Kidney tubule cell (primary cell): Measurements from ENCODE around the gene SBK2.

Source experiments
- DNase-seq: peaks from one replicate; pipeline ENCODE4 v3.0.0-alpha.2; 2018; ENCODE audit warnings: low spot score

Gene SBK2

DNA sequence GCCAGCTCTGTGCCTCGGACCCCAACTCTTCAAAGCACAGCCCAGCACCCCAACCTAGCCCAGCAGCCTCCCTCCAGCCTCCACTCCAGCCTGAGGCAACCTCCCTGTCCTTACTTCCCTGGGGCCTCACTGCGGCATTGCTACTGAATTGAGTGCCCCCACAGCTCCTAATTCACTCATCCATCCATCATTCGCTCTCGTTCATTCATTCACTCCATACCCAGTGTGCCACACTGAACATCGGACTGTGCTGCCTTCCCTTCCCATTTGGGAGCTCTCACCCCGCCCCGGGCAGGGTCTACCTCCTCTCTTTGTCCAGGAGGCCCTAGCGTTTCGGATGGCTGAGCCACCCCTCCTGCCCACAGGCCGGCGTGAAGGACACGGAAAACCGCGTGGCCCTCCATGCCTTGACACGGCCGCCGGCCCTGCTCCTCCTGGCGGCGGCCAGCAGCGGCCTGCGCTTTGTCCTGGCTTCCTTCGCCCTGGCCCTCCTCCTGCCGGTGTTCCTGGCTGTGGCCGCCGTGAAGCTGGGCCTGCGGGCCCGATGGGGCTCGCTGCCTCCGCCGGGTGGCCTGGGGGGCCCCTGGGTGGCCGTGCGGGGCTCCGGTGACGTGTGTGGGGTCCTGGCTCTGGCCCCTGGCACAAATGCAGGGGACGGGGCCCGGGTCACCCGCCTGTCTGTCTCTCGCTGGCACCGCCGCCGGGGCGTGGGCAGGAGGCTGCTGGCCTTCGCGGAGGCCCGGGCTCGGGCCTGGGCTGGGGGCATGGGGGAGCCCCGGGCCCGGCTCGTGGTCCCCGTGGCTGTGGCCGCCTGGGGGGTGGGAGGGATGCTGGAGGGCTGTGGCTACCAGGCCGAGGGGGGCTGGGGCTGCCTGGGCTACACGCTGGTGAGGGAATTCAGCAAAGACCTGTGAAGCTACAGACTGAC lies 50.6 kb downstream of the SBK2 start:
- peak; percentile 25 for DNase-seq

DNA sequence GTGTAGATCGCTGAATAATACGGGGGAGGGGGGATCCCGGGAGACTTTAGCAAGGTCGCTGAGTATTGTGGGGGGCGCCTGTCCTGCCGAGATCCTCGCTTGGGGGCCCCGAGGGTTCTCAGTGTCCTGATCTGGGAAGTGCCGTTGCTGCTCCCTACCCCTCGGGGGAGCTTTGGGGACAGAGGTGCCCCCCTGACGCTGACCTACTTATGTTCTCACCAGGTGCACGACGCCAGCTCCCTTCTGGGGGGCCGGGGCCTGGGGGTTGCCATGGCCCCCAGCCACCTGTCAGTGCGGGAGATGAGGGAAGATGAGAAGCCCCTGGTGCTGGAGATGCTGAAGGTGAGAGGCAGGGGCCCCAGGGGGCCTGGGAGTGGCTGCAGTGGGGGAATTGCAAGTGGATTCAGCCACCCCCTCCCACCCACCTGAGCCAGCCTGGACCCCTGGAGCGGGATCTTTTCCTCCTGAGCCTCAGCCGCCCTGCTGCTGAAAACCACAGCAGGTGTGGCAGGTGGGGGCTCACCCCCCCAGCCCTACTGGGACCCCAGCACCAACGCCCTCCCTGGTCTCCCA lies 51.4 kb downstream of the SBK2 start:
- DNase-seq = no peak

DNA sequence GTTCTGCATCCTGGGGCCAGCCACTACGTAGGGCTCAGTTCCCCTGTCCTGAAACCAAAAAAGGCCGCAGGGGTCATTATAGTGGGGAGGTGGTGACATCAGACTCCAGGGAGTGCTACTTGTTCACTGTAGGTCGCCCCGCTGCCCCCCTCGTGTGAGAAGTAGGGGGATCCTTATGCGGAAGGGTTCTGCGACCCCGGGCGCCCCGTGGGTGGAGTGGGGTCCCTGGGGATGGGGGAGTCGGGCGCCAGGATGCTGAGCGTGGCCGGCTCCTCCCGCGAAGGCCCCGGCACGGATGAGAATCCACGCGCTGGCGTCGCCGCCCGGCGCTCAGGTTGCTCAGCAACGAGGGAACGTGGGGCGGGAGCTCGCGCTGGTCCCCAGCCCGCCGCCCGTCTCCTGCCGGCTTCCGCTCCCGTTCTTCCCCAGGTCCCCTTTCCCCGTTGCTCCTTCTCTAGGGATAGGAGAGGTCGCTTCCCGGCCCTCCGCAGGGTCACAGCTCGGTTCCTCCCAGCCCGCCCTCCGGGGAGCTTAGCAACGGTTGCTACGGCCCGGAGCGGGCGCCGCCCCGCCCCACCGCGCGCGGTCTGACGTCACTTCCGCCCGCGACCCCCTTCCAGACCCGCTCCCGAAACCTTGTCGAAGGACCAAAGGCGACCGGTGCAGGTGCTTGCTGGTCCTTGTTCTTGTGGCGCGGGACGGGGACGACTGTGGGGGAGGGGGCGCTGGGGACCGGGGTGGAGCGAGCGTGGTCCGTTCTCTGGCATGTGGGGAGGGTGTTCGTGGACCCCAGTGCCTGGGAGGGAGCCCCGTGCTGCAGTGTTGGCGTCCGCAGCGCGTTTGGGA lies 52.1 kb downstream of the SBK2 start, which contains the start of gene NAT14:
NAT14 (plus strand) TSS at position 596 of the 846 bp plus-strand sequence. CDS start 521 bp downstream, outside the sequence.
- DNase-seq = peak; percentile 70

DNA sequence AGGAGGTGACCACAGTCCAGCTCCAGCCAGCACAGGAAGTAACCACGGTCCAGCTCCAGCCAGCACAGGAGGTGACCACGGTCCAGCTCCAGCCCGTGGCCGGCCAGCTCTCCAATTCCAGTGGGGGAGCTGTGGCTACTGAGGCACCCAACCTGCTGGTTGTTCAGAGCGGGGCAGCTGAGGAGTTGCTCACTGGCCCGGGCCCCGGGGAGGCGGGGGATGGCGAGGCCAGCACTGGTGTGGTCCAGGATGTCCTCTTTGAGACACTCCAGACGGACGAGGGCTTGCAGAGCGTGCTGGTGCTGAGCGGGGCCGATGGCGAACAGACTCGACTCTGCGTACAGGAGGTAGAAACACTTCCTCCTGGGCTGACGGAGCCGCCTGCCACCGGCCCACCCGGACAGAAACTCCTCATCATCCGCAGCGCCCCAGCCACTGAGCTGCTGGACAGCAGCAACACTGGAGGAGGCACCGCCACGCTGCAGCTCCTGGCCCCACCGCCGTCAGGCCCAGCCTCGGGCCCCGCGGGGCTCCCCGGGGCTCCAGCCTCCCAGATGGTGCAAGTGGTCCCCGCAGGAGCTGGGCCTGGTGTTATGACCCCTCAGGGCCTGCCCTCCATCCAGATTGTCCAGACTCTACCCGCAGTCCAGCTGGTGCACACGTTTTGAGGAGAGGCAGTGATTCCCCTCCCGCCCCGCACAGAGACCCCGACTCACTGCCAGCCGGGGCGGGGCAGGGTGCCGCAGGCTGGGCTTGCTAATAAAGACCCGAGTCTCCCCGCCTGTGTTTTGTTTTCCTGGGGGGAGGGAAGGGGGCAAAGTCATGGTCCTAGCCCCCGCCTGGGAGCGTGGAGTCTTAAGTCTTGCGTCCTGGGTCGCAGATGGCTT lies 53.0 kb downstream of the SBK2 start:
- no peak for DNase-seq

DNA sequence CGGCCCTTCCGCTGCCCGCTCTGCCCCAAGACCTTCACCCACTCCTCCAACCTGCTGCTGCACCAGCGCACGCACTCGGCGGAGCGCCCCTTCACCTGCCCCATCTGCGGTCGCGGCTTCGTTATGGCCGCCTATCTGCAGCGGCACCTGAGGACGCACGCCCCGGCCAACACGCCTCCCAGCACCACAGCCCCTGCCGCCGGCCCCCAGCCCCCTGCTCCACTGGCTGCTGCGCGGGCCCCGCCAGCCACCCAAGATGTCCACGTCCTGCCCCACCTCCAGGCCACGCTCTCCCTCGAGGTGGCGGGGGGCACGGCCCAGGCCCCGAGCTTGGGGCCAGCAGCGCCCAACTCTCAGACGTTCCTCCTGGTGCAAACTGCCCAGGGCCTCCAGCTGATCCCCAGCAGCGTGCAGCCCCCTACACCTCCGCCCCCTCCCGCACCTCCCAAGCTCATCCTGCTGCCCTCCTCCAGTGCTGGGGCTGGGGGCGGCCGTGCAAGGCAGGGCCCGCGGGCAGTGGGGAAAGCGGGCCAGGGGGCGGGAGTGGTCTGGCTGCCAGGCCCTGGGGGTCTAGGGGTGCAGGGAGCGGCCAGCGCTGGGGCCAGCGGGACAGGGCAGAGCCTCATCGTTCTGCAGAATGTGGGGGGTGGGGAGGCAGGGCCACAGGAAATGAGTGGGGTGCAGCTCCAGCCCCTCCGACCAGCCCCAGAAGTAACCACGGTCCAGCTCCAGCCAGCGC lies 53.8 kb downstream of the SBK2 start:
- no peak for DNase-seq

DNA sequence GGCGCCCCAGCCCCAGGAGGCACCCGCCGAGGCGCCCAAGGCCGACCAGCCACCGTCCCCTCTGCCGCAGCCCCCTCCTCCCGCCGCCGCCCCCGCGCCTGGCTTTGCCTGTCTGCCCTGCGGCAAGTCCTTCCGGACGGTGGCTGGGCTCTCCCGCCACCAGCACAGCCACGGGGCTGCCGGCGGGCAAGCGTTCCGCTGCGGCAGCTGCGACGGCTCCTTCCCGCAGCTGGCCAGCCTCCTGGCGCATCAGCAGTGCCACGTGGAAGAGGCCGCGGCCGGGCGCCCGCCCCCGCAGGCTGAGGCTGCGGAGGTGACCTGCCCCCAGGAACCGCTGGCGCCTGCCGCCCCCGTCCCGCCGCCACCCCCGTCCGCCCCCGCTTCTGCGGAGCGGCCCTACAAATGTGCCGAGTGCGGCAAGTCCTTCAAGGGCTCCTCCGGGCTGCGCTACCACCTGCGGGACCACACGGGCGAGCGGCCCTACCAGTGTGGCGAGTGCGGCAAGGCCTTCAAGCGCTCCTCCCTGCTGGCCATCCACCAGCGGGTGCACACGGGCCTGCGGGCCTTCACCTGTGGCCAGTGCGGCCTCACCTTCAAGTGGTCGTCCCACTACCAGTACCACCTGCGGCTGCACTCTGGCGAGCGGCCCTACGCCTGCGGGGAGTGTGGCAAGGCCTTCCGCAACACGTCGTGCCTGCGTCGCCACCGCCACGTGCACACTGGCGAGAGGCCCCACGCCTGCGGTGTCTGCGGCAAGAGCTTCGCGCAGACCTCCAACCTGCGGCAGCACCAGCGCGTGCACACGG lies 54.6 kb downstream of the SBK2 start:
- no peak for DNase-seq

DNA sequence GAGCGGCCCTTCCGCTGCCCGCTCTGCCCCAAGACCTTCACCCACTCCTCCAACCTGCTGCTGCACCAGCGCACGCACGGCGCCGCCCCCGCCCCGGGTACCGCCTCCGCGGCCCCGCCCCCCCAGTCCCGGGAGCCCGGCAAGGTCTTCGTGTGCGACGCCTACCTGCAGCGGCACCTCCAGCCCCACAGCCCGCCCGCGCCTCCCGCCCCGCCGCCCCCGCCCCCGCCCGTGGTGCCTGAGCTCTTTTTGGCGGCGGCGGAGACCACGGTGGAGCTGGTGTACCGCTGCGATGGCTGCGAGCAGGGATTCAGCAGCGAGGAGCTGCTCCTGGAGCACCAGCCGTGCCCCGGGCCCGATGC lies 55.2 kb downstream of the SBK2 start:
- DNase-seq = no peak

DNA sequence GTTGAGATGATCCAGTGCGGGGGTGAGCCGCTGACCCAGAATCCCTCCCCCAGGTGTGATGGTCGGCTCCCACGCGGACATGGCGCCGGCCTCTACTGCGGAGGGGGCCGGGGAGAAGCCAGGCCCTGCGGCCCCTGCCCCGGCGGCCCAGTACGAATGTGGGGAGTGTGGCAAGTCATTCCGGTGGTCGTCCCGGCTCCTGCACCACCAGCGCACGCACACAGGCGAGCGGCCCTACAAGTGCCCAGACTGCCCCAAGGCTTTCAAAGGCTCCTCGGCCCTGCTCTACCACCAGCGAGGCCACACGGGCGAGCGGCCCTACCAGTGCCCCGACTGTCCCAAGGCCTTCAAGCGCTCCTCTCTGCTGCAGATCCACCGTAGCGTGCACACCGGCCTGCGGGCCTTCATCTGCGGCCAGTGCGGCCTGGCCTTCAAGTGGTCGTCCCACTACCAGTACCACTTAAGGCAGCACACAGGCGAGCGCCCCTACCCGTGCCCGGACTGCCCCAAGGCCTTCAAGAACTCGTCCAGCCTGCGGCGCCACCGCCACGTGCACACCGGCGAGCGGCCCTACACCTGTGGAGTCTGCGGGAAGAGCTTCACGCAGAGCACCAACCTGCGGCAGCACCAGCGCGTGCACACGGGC lies 55.7 kb downstream of the SBK2 start:
- no peak for DNase-seq

DNA sequence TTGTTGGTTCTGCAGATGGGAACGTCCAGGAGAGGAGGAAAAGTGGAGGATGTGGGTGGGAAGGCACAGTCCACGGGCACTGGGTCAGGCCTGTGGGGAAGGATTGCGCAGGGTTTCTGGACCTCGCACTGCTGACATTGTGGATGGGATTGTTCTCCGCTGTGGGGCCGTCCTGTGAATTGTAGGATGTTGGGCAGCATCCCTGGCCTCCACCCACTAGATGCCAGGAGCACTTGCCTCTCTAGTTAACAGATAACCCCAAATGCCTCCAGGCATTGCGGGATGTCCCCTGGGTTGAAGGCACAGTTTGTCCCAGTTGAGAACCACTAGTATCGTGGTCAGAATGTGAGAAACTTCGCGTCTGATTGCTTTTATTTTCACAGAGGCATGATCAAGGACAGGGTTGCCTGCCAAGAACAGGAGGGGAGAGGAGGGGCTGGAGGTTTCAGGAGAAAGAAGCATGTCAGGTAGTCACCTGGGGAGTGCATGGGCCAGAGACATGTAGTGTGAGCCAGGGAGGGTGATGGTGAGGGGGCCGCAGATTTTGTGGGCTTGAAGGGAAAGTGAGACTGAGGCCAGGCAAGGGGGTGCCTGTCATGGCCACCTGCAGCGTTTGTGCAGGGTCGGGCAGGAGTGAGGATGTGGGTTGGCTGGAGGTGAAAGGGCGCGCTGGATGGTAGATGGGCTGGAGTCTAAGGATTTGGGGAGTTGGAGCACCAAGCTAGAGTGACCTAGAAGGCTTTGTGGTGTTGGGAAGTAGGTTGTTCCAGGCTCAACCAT lies 57.3 kb downstream of the SBK2 start:
- DNase-seq = peak; percentile 61

DNA sequence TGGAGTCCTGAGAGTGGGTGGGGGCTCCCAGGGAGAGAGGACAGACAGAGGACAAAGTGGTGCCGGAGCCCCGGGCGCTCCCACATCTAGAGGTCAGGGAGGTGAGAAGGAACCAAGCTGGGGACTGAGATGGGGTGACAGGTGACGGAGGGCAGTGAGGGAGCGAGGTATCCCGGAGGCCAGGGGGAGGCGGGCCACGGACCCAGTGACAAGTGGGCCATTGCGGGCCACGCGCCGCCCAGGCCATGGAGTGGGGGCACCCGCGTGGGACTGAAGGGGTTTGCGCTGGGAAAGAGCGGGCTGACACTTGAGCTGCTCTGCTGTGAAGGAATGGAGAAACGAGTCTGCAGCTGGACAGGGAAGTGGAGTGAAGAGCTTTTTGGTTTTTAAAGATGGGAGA lies 57.9 kb downstream of the SBK2 start:
- DNase-seq = no peak
